K562 (cell line): ENCODE data around the gene PLA2G2C. TPM values are rescaled to one million over a fixed set of nuclear protein-coding genes. Genes with fewer than 3 reads are reported as not detected.

Experiments
- ATAC-seq: fragments of 200-7000 bp; cut with Tn5 transposase; 3 replicates; pipeline ENCODE4 v1.9.1; 2020; ENCODE audit warnings: moderate library complexity
- BruUV-seq: library from RNA; stranded (reverse); fragments of 400-500 nt; replicated peaks from 2 replicates; lab custom pipeline; 2021; lab: Mats Ljungman, UMichigan
- CTCF ChIA-PET: fragments of 300-600 bp; formaldehyde crosslinking; extraction: SDS; loops from one replicate; lab custom pipeline; 2021; ENCODE audit warnings: low intra/inter-chr PET ratio; lab: Yijun Ruan, JAX
- POLR2A ChIA-PET: fragments of 300-600, 350-650 bp; sonication (Branson Sonifier 250); formaldehyde crosslinking; extraction: SDS; loops from one replicate; lab custom pipeline; 2021; ENCODE audit warnings: antibody characterized with exemption, inconsistent platforms; lab: Yijun Ruan, JAX
- DNase-seq, 4 experiments: peaks; one replicate each; pipeline versions ENCODE4 v3.0.0 to v3.0.0-alpha.2; 2011 to 2018; ENCODE audit warnings: low spot score in 3 of 4, mixed read lengths in 3 of 4; ENCODE audit errors: extremely low read depth in 1 of 4
- FAIRE-seq: peaks from 2 replicates; lab custom pipeline; 2011; peaks lifted over from hg19 to GRCh38; lab: Jason Lieb, UNC
- H2AFZ ChIP-seq: 2 replicates; pipeline ENCODE4 v1.6.0; 2011; ENCODE audit warnings: low read depth, low read length, control low read depth, inconsistent platforms
- H3K27ac ChIP-seq: fragments of 200-600 bp; 3 replicates; pipeline ENCODE4 v1.8.0; 2011; ENCODE audit warnings: low read depth, mild to moderate bottlenecking, control low read depth, inconsistent platforms, low read length, moderate library complexity, mixed read lengths; ENCODE audit errors: extremely low read depth
- H3K27me3 ChIP-seq, 2 experiments: fragments of 300-600 bp in 1 of 2; 2 replicates in 1 of 2; 3 replicates in 1 of 2; pipeline versions ENCODE4 v1.6.0 to v1.8.0; 2011; ENCODE audit warnings: inconsistent platforms in 2 of 2, low read length in 2 of 2, mild to moderate bottlenecking in 1 of 2, mixed read lengths in 1 of 2, moderate library complexity in 1 of 2; ENCODE audit not compliant: control insufficient read depth in 2 of 2, insufficient read depth in 2 of 2
- H3K36me3 ChIP-seq: fragments of 300-600 bp; 3 replicates; pipeline ENCODE4 v1.8.0; 2011; ENCODE audit warnings: mild to moderate bottlenecking, low read length, inconsistent platforms; ENCODE audit not compliant: control insufficient read depth, insufficient read depth
- H3K4me1 ChIP-seq, 2 experiments: fragments of 200-600 bp in 1 of 2; replicated peaks in 1 of 2; 2 replicates in 1 of 2; 3 replicates in 1 of 2; pipeline versions ENCODE4 v1.5.1 to v1.8.0; 2011; ENCODE audit warnings: inconsistent platforms in 2 of 2, low read length in 2 of 2, mild to moderate bottlenecking in 1 of 2, mixed read lengths in 1 of 2, moderate library complexity in 1 of 2; ENCODE audit not compliant: control insufficient read depth in 2 of 2, insufficient read depth in 2 of 2
- H3K4me2 ChIP-seq: 2 replicates; pipeline ENCODE4 v1.6.1; 2011; ENCODE audit warnings: low read length, control low read depth, inconsistent platforms, mixed read lengths; ENCODE audit not compliant: insufficient read depth
- H3K4me3 ChIP-seq: fragments of 200-600 bp; sonication (generic), shearing (Covaris generic); 2 replicates; pipeline ENCODE4 v1.5.1; 2016; ENCODE audit warnings: control low read depth, inconsistent platforms
- H3K79me2 ChIP-seq: fragments of 200-600 bp; 3 replicates; pipeline ENCODE4 v1.8.0; 2011; ENCODE audit warnings: low read length, inconsistent platforms; ENCODE audit not compliant: control insufficient read depth, insufficient read depth
- H3K9ac ChIP-seq, 2 experiments: 2 replicates each; pipeline versions ENCODE4 v1.6.0 to v1.6.1; 2011; ENCODE audit warnings: low read depth in 2 of 2, low read length in 2 of 2, control low read depth in 1 of 2, inconsistent platforms in 1 of 2, mild to moderate bottlenecking in 1 of 2, mixed read lengths in 1 of 2; ENCODE audit not compliant: insufficient read depth in 1 of 2
- H3K9me1 ChIP-seq: one replicate; pipeline ENCODE4 v1.6.0; 2011; ENCODE audit warnings: inconsistent platforms, mild to moderate bottlenecking, low read length, moderate library complexity; ENCODE audit not compliant: control insufficient read depth, insufficient read depth
- H3K9me3 ChIP-seq: replicated peaks from 2 replicates; pipeline ENCODE4 v1.5.1; 2011; ENCODE audit warnings: low read depth, low read length, inconsistent platforms; ENCODE audit not compliant: control insufficient read depth, insufficient read depth
- H4K20me1 ChIP-seq: replicated peaks from 2 replicates; pipeline ENCODE4 v1.6.1; 2011; ENCODE audit warnings: low read length, inconsistent platforms, mixed read lengths; ENCODE audit not compliant: control insufficient read depth, insufficient read depth
- MYC ChIP-seq, 2 experiments: fragments of 250-450 bp in 1 of 2; sonication (Bioruptor Pico) in 1 of 2; IDR thresholded peaks; 2 replicates each; pipeline versions ENCODE4 v1.5.1 to v1.6.1; 2012 to 2021; ENCODE audit warnings: low read depth in 2 of 2, borderline replicate concordance in 1 of 2, improper control_type of control experiment in 1 of 2, low read length in 1 of 2, mild to moderate bottlenecking in 1 of 2, moderate library complexity in 1 of 2
- POLR2G ChIP-seq: fragments of 200-400 bp; formaldehyde crosslinking; IDR thresholded peaks from 2 replicates; pipeline ENCODE4 v1.6.1; 2017; ENCODE audit warnings: low read depth, mild to moderate bottlenecking, antibody characterized with exemption, low read length, moderate library complexity
- RBM15 ChIP-seq: fragments of 200-400 bp; formaldehyde crosslinking; IDR thresholded peaks from 2 replicates; pipeline ENCODE4 v1.6.1; 2018; ENCODE audit warnings: mild to moderate bottlenecking, low read length, moderate library complexity; ENCODE audit not compliant: insufficient read depth
- TAL1 ChIP-seq: fragments of 450-650 bp; IDR thresholded peaks from 2 replicates; pipeline ENCODE4 v1.6.1; 2016; ENCODE audit warnings: mild to moderate bottlenecking
- TARDBP ChIP-seq: fragments of 450-650 bp; IDR thresholded peaks from 2 replicates; pipeline ENCODE4 v1.6.1; 2016
- U2AF2 ChIP-seq: fragments of 200-400 bp; formaldehyde crosslinking; optimal IDR thresholded peaks from 2 replicates; pipeline ENCODE3; 2017; ENCODE audit warnings: low read depth, mild to moderate bottlenecking, low read length
- ZC3H8 ChIP-seq: fragments of 450-650 bp; IDR thresholded peaks from 2 replicates; pipeline ENCODE4 v1.6.1; 2017
- ZNF311 ChIP-seq: fragments of 250-450 bp; sonication (Bioruptor Pico); IDR thresholded peaks from 2 replicates; pipeline ENCODE4 v1.4.0; 2020; ENCODE audit warnings: mild to moderate bottlenecking, moderate library complexity
- ZNF507 ChIP-seq: conservative IDR thresholded peaks from 2 replicates; pipeline ENCODE4 v1.6.1; 2017; ENCODE audit warnings: missing genetic modification characterization, missing compliant biosample characterization
- ZNF592 ChIP-seq: fragments of 450-650 bp; IDR thresholded peaks from 2 replicates; pipeline ENCODE4 v1.6.1; 2017; ENCODE audit warnings: antibody characterized with exemption, mild to moderate bottlenecking
- ZNF717 ChIP-seq: fragments of 250-450 bp; sonication (Bioruptor Pico); IDR thresholded peaks from 2 replicates; pipeline ENCODE4 v1.5.0; 2021
- ZNF785 ChIP-seq: fragments of 250-450 bp; sonication (Bioruptor Pico); IDR thresholded peaks from 2 replicates; pipeline ENCODE4 v1.4.0; 2020; ENCODE audit warnings: mild to moderate bottlenecking
- WGBS: fragments of 100-300 bp; shearing (Covaris generic); methylation state at CpG from one replicate; pipeline ENCODE4 v1.1.6; 2016; ENCODE audit warnings: low coverage, mixed read lengths; ENCODE audit not compliant: insufficient coverage; ENCODE audit errors: missing lambda C conversion rate; 5-methylcytosine and 5-hydroxymethylcytosine counted together
- in situ Hi-C: fragments of 300-500 bp; cut with MboI; formaldehyde crosslinking; loops from 4 replicates; pipeline ENCODE4 v1.15.0; 2018; ENCODE audit warnings: inconsistent platforms, mixed read lengths
- intact Hi-C: fragments of 100-400 bp; cut with micrococcal nuclease; formaldehyde crosslinking; loops from 2 replicates; pipeline ENCODE4 v1.14.2; 2022
- polyA plus RNA-seq, 8 experiments: library from polyadenylated mRNA; depleted of rRNA in 4 of 8; stranded (reverse) in 5 of 8; unstranded in 3 of 8; fragments of >200 nt; fragmentation: Nextera tagmentation in 2 of 8; fragmentation: Illumina TruSeq in 1 of 8; extraction: Ambion mirVana in 2 of 8; extraction: Trizol in 1 of 8; gene quantifications; 2 replicates each; pipeline versions ENCODE4 v1.2.1 to v1.2.3, GENCODE V29; 2011 to 2014; ENCODE audit warnings: inconsistent platforms in 1 of 8, missing spikeins in 1 of 8
- total RNA-seq, 7 experiments: library from RNA; depleted of rRNA in 6 of 7; stranded (reverse); fragments of >200 nt in 6 of 7; fragmentation: Illumina TruSeq in 2 of 7; extraction: Trizol in 2 of 7; gene quantifications; 2 replicates each; pipeline versions ENCODE4 v1.2.1 to v1.2.3, GENCODE V29; 2011 to 2021; ENCODE audit warnings: low replicate concordance in 1 of 7

The PLA2G2C gene
- total and polyA plus RNA-seq, 9 of the 15 experiments (the other 6 are each of a cell fraction or from before 2014, with no cell fraction given) = 0.14 to 0.49 (median 0.21) TPM

- Histone ChIP-seq H3K79me2 (no peaks in the 10 kb centered on the region), H3K9me1 (no peaks in the 10 kb centered on the region), H3K9ac (peak overlapping the region; percentile 6 to 72; a peak in 2 of 4 replicates), H3K36me3 (no peaks in the 10 kb centered on the region), H3K27ac (no peak overlapping the region; the same call in 2 of the 3 replicates), H4K20me1 (no peaks in the 10 kb centered on the region), H3K9me3 (0 out of 2 replicates have a peak, but pooled peaks cover 3% of the 10 kb centered on the region), H3K4me3 (no peak overlapping the region), H3K4me2 (peak overlapping the region; percentile 60), H2AFZ (peak overlapping the region; percentile 83), H3K4me1 (peaks cover 21 to 23% of the 10 kb centered on the region in 2 experiments), H3K27me3 (peaks cover 0 to 14% of the 10 kb centered on the region in 2 experiments; a peak in 3 of 5 replicates)
- ChIA-PET POLR2A (interaction anchor here (0.7 kb wide), 2 partner anchors 25 to 293 kb away, joined by 3 read pairs; no protein-coding TSS in a partner anchor), CTCF (interaction anchor here (0.6 to 1.9 kb wide), 5 partner anchors 13 to 281 kb away, joined by 3 to 8 read pairs (median 4); no protein-coding TSS in a partner anchor)
- BruUV-seq = no TSS peak
- intact Hi-C loops = loop anchor here (2.0 to 10.0 kb wide), 2 partner anchors 92 to 282 kb away; no protein-coding TSS in a partner anchor
- ATAC-seq (peak; percentile 87), FAIRE-seq (peak; percentile 78), DNase-seq (peak; percentile 75 to 79 (median 77))
- 6% methylated on average over 21 of the region's 21 CpGs for WGBS
- in situ Hi-C loops = loop anchor here (10.0 kb wide), 1 partner anchor 282 kb away; no protein-coding TSS in a partner anchor
- TF ChIP-seq TAL1 (no peak), ZNF311 (CRISPR knock-in tag) (no peak), ZNF717 (CRISPR knock-in tag) (no peak), MYC (IDR thresholded peaks at IDR 0.05; ENCODE audit: low read depth, low read length) (0 out of 2 replicates have a peak, but pooled peaks have one; percentile 22), MYC (CRISPR knock-in tag; IDR thresholded peaks at IDR 0.05; ENCODE audit: borderline replicate concordance, low read depth) (no peak), RBM15 (no peak), POLR2G (no peak), TARDBP (no peak), ZNF785 (CRISPR knock-in tag) (no peak), U2AF2 (no peak), ZC3H8 (no peak), ZNF592 (no peak), ZNF507 (no peak)
These were observed 26.5 kb upstream of the PLA2G2C start for GRCh38 chr1:20212685-20213331.
